Metanephros (tissue), 1 donor: ENCODE results near the gene GYG1. TPM values are rescaled to one million over a fixed set of nuclear protein-coding genes. Genes with fewer than 3 reads are reported as not detected.

ENCODE experiments used
- total RNA-seq: library from RNA; depleted of rRNA; stranded (reverse); fragments of >200 nt; gene quantifications from one replicate; pipeline ENCODE4 v1.2.3, GENCODE V29; 2014

Gene GYG1
- 25.3 TPM for total RNA-seq

GRCh38 chr3:148991219-148992026 is at the start of gene GYG1:
TSS of gene GYG1 (plus strand) at chr3:148991540. CDS start at chr3:148991641, 101 bp downstream.

Other genes with a start within 250 kb of the GYG1 start
- 0.41 TPM for gene CPB1, start 163.7 kb upstream of the GYG1 start, total RNA-seq
- 1.6 TPM for gene CPA3, start 126.2 kb upstream of the GYG1 start, total RNA-seq
- 36.0 TPM for gene HLTF, start 95.0 kb downstream of the GYG1 start, total RNA-seq
- gene HPS3, start 138.1 kb downstream of the GYG1 start, total RNA-seq: 32.3 TPM
- gene CP, start 230.3 kb downstream of the GYG1 start, total RNA-seq: 0.64 TPM